Fibroblast of the aortic adventitia (primary cell): ENCODE data around the gene HMOX2. TPM values are rescaled to one million over a fixed set of nuclear protein-coding genes. Genes with fewer than 3 reads are reported as not detected.

Experiments used
- DNase-seq: peaks from one replicate; pipeline ENCODE4 v3.0.0-alpha.2; 2010; ENCODE audit warnings: low read depth
- H3K4me3 ChIP-seq: 2 replicates; pipeline ENCODE4 v1.5.1; 2011; ENCODE audit warnings: low read depth, mild to moderate bottlenecking, control low read depth, low read length, moderate library complexity
- small RNA-seq: library from RNA; depleted of rRNA; stranded (forward); fragments of <200 nt; gene quantifications from one replicate; pipeline ENCODE3, GENCODE V24; 2012
- total RNA-seq: library from RNA; depleted of rRNA; stranded (reverse); fragments of >200 nt; gene quantifications from 2 replicates; pipeline ENCODE4 v1.2.3, GENCODE V29; 2012; ENCODE audit warnings: low replicate concordance
- TF ChIP-seq, protein P1 (sequence below): IDR thresholded peaks from 2 replicates; pipeline ENCODE4 v1.5.1; 2011; ENCODE audit warnings: mild to moderate bottlenecking, low read length, control low read depth, inconsistent platforms; ENCODE audit not compliant: insufficient read depth

Gene HMOX2
- total RNA-seq, 1 donor: 30.5 TPM

DNA sequence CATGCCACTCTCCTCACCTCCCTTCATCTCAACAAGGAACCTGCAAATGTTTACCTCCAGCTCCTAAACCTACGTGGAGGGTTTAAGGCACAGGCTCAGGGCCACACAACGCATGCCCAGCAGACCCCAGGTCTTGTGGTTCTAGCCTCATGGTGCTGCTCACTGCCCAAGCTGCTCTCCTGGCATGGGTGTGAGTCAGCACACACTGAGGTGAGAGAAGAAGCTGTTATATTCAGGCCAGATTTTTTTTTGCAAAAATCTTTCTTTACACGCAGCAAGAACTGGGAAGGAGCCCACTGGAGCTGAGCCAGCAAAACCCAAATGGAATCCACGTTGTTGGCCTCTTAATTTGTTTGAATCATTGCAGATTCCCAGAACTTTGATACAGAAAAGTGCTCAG lies 74.4 kb downstream of the HMOX2 start:
- no peak overlapping the region for H3K4me3 ChIP-seq
- TF ChIP-seq, protein P1, sequence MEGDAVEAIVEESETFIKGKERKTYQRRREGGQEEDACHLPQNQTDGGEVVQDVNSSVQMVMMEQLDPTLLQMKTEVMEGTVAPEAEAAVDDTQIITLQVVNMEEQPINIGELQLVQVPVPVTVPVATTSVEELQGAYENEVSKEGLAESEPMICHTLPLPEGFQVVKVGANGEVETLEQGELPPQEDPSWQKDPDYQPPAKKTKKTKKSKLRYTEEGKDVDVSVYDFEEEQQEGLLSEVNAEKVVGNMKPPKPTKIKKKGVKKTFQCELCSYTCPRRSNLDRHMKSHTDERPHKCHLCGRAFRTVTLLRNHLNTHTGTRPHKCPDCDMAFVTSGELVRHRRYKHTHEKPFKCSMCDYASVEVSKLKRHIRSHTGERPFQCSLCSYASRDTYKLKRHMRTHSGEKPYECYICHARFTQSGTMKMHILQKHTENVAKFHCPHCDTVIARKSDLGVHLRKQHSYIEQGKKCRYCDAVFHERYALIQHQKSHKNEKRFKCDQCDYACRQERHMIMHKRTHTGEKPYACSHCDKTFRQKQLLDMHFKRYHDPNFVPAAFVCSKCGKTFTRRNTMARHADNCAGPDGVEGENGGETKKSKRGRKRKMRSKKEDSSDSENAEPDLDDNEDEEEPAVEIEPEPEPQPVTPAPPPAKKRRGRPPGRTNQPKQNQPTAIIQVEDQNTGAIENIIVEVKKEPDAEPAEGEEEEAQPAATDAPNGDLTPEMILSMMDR: no peak
- peak; percentile 38 for DNase-seq

GRCh38 chr16:4552541-4552940 lies 76.3 kb downstream of the HMOX2 start:
- no peak overlapping the region for H3K4me3 ChIP-seq
- no peak for DNase-seq
- TF ChIP-seq, protein P1: no peak

DNA sequence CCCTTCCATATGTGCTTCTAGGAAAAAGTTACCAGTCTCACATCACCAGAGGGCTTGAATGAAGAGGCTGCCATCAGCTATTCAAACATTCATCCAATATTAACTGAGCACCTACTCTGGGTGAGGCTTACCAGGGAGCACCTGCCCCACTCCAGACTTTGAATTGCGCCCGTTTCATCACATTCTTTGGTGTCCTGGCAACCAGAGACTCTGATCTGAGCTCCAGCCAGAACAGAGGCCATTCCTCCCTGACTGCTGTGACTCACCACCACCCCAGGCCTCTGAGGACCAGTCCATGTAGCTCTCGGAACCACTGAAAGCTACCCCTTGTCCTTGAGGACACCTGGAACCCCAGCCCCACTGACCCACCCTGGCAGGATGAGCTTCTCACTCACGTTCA lies 79.9 kb downstream of the HMOX2 start, which contains the start of gene C16orf96:
Gene C16orf96 (plus strand): TSS at position 229 of the 400 bp plus-strand sequence. CDS start 150 bp downstream, at position 379.
- TF ChIP-seq, protein P1: no peak
- H3K4me3 ChIP-seq: no peak within 1 kb of the TSS
- peak; percentile 18 for DNase-seq

DNA sequence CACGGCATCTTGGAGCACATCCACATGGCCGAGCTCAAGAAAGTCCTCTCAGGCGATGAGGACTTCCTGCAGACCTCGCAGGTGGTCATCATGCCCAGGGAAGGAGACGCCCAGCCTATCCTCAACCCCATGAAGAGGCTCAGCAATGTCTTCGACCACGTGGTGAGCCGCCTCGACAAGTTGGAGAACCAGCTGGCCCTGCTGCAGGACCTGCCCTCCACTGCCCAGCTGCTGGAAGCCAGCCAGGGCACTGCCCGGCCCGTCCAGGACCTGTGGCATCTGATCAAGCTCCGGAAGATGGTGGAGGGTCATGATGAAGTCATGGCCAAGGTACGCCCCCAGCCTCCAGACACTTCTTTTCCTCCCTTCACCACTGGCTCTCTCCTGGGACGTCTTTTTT lies 80.4 kb downstream of the HMOX2 start:
- no peak for DNase-seq
- H3K4me3 ChIP-seq: no peak overlapping the region
- TF ChIP-seq, protein P1: no peak

DNA sequence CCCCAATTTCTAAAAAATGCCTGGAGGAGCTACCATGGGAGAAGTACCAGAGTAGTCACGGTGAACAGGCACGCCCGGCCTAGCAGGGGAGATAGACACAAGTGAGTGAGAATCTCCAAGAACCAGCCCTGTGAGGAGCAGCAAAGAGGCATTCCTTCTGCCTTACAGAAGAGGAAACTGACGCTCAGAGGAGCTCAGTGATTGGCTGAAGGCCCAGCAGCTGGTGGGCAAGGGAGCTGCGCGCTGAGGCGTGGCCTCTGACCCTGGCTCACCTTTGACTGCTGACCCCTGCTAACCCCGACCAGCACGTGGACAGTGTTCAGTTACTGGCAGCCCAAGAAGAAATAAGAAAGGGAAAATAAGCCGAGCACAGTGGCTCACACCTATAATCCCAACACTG lies 81.8 kb downstream of the HMOX2 start:
- H3K4me3 ChIP-seq: no peak overlapping the region
- TF ChIP-seq, protein P1: no peak
- no peak for DNase-seq

Small RNA genes within 50 kb of the gene (small RNA-seq; reads per million reads assigned to genes)
- not detected for gene AC012676.2

Other genes starting within 250 kb of the HMOX2 start
- gene SRL, start 234.3 kb upstream of the HMOX2 start, total RNA-seq: 0.09 and 0.25 TPM in 2 replicates
- 5.5 and 10.6 TPM in 2 replicates for gene TFAP4, start 203.4 kb upstream of the HMOX2 start, total RNA-seq
- gene GLIS2, start 160.3 kb upstream of the HMOX2 start, total RNA-seq: 3.3 and 6.6 TPM in 2 replicates
- gene PAM16, start 125.1 kb upstream of the HMOX2 start, total RNA-seq: 5.0 and 20.2 TPM in 2 replicates
- 130 and 136 TPM in 2 replicates for gene VASN, start 104.5 kb upstream of the HMOX2 start, total RNA-seq
- gene CORO7, start 59.8 kb upstream of the HMOX2 start, total RNA-seq: 16.7 and 26.7 TPM in 2 replicates
- gene DNAJA3, start 50.5 kb upstream of the HMOX2 start, total RNA-seq: 33.3 and 44.0 TPM in 2 replicates
- gene NMRAL1, start 1.8 kb upstream of the HMOX2 start, total RNA-seq: 43.4 and 80.7 TPM in 2 replicates
- gene CDIP1, start 62.4 kb downstream of the HMOX2 start, total RNA-seq: 11.8 and 20.3 TPM in 2 replicates
- gene C16orf96, start 79.9 kb downstream of the HMOX2 start, total RNA-seq: under 0.01 TPM in 1 of 2 replicates, not detected in the other
- gene UBALD1, start 138.5 kb downstream of the HMOX2 start, total RNA-seq: 5.2 and 7.1 TPM in 2 replicates
- 24.5 and 34.3 TPM in 2 replicates for gene MGRN1, start 148.4 kb downstream of the HMOX2 start, total RNA-seq
- 15.4 and 48.3 TPM in 2 replicates for gene NUDT16L1, start 217.2 kb downstream of the HMOX2 start, total RNA-seq